ENCODE results near the gene NCAPH2. TPM values are rescaled to one million over a fixed set of nuclear protein-coding genes. Genes with fewer than 3 reads are reported as not detected.

The NCAPH2 gene
- total RNA-seq, 1 experiment from 2014 or later = 53.3 TPM

- no peak for DNase-seq (ENCODE audit: low read depth)
Observed at GRCh38 chr22:50489363-50490243, 18.4 kb upstream of the NCAPH2 start.

GRCh38 chr22:50490531-50491308, 17.3 kb upstream of the NCAPH2 start:
- DNase-seq (ENCODE audit: low read depth) = no peak

DNA sequence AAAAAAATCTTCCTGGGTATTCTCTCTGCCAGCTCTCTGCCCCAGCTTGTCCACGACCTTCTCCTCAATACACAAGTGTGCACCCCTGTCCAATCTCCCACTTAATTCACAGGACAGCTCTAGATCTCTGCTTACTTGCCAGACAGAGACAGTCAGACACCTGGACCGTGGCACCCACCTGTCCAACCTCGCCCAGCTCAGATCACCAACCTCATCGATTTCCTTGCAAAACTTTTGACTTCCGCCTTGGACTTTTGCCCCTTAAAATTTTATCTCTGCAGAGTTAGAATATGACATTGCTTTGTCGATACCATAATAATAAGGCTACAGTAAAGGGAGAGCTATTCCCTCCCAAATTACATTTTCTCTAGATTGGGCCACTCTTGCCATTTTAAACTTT, 10.9 kb upstream of the NCAPH2 start:
- no peak for DNase-seq (ENCODE audit: low read depth)

GRCh38 chr22:50498322-50498890, 9.6 kb upstream of the NCAPH2 start:
- peak; percentile 67 for DNase-seq (ENCODE audit: low read depth)

GRCh38 chr22:50500452-50500851, 7.6 kb upstream of the NCAPH2 start:
- no peak for DNase-seq (ENCODE audit: low read depth)

DNA sequence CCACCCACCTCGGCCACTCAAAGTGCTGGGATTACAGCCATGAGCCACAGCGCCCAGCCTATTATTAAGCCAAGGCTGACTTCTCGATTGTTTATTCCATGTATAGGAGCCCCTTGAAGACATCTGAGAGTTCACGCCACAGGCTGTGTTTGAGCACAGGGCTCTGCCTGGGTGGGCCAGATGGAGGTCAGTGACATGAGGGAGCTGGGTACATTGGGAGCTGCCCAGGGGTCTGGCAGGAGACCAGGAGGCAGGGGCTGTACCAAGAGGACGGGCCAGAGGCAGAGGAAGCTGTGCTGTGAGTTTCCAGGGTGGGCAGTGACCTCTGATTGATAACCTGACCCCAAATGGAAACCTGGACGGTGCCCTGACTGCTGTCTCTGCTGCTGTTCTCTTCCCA, 5.9 kb upstream of the NCAPH2 start:
- no peak for DNase-seq (ENCODE audit: low read depth)

DNA sequence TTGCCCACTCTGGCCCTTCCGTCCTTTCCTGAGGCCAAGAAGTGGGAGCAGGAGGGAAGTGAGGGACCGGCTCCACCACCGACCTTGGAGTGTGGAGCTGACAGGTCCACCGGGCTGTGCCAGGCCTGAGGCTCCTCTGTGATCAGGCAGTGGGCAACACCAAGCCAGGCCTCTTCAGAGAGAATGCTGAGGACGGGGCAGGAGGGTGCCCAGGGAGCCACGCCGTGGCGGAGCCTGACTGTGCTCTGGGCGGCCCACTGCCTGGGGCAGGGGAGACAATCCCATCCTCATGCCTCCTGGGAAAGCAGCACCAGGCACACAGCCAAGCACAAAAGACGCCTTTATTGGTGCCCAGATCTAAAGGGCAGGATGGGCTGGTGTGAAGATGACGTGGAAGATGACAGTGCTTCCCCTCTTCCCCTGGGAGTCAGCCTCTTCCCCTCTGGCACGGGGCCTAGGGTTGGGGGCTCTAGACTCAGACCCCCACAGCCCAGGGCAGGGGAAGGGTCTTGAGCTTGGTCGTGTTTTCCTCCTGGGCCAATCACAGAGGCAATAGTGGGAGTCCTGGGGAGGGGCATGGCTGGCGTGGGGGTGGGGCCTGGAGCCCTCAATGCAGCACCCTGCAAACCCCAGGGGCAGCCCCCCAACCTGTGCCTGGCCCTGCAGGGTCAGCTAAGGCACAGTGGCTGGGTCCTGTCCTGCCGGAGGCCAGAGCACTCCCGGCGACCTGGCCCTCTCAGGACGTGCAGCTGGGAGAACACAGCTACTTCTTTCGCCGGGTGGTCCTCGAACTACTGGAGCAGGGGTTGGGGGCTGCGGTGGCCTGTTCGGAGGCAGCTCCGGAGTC, 5.2 kb upstream of the NCAPH2 start:
- no peak for DNase-seq (ENCODE audit: low read depth)

DNA sequence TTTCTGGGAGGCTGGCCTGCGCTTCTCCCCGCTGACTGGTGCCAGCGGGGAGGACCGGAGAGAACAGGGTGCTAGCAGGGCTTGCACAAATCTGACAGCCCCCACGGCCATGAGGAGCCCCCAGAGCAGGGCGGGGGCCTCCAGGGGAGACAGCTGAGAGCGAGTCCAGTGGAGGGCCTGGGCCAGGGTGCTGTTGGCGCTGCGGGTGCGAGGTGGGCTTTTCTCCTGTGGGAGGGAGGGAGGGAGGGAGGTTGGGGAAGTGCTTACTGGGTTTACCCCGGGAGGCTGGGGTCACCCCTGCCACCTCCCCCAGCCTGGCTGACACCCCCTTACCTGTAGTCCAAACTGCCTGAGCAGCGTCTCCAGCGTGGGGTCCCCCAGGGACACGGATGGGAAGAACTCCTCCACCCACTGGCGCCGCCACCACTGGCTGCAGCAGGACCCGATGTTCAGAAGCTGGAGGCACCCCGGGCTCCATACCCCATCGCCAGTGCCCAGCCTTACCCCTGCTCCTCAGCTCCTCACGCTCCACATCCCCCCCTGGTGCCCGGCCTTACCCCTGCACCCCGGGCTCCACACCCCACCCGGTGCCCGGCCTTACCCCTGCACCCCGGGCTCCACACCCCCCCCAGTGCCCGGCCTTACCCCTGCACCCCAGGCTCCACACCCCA, 4.4 kb upstream of the NCAPH2 start:
- no peak for DNase-seq (ENCODE audit: low read depth)

GRCh38 chr22:50504369-50505211, 3.4 kb upstream of the NCAPH2 start:
- DNase-seq (ENCODE audit: low read depth) = no peak

GRCh38 chr22:50505276-50505775, 2.7 kb upstream of the NCAPH2 start:
- DNase-seq (ENCODE audit: low read depth) = no peak

- DNase-seq (ENCODE audit: low read depth) = no peak
Observed at GRCh38 chr22:50505776-50506610, 2.0 kb upstream of the NCAPH2 start.

- no peak for DNase-seq (ENCODE audit: low read depth)
Observed at GRCh38 chr22:50506611-50507420, 1.2 kb upstream of the NCAPH2 start.

- DNase-seq (ENCODE audit: low read depth) = no peak
Observed at GRCh38 chr22:50507421-50507990, 518 bp upstream of the NCAPH2 start, which contains the start of gene LMF2. LMF2 (minus strand) TSS chr22:50507702; CDS start chr22:50507675, 27 bp downstream.

- no peak for DNase-seq (ENCODE audit: low read depth)
Observed at GRCh38 chr22:50508897-50509296, 873 bp downstream of the NCAPH2 start.

- no peak for DNase-seq (ENCODE audit: low read depth)
Observed at GRCh38 chr22:50513175-50513574, 5.2 kb downstream of the NCAPH2 start.

- no peak for DNase-seq (ENCODE audit: low read depth)
Observed at GRCh38 chr22:50516068-50516467, 8.0 kb downstream of the NCAPH2 start.

DNA sequence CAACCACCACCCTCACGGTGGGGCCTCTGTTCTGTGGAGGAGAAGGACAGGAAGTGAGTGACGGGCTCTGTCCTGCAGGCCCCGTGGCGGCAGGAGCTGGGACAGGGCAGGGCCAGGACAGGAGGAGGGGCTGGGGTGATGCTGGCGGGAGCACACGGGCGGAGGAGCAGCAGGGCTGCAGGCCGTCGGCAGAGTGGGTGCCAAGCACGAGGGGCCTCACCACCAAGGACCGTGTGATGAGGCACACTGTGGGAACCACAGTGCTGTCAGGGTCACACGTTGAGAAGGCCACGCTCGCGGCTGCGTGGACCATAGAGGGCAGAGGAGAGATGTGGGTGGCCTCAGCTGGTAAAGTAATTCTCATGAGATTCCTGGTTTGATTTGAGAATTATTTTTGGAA, 8.9 kb downstream of the NCAPH2 start:
- no peak for DNase-seq (ENCODE audit: low read depth)

Data from RPMI7951 (cell line).